ENCODE results near the gene EXO5. TPM values are rescaled to one million over a fixed set of nuclear protein-coding genes. Genes with fewer than 3 reads are reported as not detected.

EXO5 gene, protein sequence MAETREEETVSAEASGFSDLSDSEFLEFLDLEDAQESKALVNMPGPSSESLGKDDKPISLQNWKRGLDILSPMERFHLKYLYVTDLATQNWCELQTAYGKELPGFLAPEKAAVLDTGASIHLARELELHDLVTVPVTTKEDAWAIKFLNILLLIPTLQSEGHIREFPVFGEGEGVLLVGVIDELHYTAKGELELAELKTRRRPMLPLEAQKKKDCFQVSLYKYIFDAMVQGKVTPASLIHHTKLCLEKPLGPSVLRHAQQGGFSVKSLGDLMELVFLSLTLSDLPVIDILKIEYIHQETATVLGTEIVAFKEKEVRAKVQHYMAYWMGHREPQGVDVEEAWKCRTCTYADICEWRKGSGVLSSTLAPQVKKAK
- total RNA-seq = 9.3 and 9.4 TPM in 2 replicates

DNA sequence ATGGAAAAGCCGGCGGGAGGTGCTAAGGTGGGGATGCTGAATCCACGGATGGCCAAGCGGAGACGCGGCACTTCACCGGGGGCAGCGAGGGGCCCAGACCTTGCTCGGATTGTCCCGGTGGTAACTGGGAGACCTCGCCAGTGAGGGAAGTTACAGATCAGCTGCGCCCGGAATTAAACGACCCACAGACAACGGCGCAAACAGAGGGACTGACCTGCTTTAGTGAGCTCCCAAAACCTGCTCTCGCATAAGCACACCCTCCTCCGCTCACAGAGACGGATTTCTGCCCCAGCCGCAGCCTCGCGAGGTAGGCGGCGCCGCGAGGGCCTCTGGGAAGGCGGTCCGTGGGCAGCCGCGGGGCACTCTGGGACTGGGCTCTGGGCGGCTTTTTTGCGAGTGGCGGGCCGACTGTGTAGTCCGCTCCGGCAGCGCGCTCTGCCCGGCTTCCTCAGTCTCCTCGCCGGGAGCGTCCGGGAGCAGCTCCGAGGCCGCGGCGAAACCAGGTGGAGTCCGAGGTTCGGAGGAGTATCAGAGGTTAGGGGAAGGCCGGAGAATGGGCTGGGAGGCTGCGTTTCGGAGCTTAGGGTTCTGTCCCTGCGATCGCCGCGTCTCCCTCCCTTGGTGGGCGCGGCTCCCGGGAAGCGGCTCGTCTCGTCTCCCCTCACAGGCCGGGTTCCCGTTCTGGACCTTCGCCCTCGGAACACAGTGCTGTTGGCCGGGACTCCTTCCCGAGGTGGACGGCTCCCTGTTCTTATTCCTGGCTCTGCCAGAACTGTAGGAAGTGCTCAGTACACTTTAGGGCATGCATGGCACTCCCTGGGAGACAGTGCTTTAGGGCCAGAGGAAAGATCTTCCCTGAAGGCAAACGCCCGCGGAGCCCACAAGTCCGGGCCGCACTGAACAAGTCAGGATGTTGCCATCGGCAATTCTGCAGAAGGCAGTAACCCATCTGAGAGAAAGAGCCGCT, at the start of gene EXO5:
TSS of gene EXO5 (plus strand) at position 393 of the 967 bp plus-strand sequence. CDS start 5,778 bp downstream, outside the sequence.

DNA sequence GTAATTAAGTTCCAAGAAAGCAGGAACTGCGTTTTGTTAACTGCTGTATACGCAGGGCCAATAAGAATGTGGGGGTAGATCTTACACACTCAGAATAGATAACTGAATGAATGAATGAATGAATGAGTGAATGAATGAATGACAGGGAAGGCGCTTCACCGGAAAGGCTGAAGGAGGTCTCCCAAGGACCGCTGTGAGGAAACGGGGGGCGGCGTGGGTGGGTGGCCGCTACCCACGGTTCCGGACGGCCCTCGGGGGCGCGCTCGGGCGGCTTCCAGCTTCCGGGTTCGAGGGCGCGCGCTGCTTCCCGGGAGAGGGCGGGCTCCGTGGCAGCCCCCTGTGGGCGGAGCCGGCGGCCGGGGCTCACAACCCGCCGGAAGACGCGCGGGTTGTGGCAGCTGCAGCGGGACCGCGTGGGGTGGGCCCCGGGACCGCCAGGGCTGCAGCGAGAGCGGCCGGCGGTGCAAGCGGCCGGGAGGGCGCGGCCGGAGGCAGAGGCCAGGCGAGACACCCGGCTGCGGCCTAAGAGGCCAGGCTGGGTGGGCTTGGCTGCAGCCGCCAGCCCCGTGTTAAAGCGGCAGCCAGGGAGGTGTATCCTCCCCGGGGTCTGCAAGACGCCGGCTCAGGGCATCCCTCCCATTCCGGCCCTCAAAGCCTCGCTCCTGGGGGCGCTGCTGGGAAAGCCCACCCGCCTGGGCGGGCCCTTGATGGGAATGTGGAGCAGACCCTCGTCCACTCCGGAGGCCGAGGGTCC, 31.5 kb upstream of the EXO5 start, which contains the start of gene ZFP69:
TSS of gene ZFP69 (plus strand) at position 367 of the 754 bp plus-strand sequence. CDS start 2,072 bp downstream, outside the sequence.

GRCh38 chr1:40531381-40532061, 23.0 kb downstream of the EXO5 start, which contains the start of gene ZNF684:
TSS of gene ZNF684 (plus strand) at chr1:40531637. CDS start at chr1:40533167, 1,530 bp downstream.

Other genes starting within 250 kb of the EXO5 start
- gene COL9A2, start 191.5 kb upstream of the EXO5 start, total RNA-seq = 0.53 and 1.1 TPM in 2 replicates
- 13.4 and 18.6 TPM in 2 replicates for gene SMAP2, start 135.0 kb upstream of the EXO5 start, total RNA-seq
- 3.0 and 4.0 TPM in 2 replicates for gene ZFP69B, start 58.3 kb upstream of the EXO5 start, total RNA-seq
- 3.6 and 3.8 TPM in 2 replicates for gene ZFP69, start 31.5 kb upstream of the EXO5 start, total RNA-seq
- 5.0 and 5.4 TPM in 2 replicates for gene ZNF684, start 22.9 kb downstream of the EXO5 start, total RNA-seq
- gene RIMS3, start 156.9 kb downstream of the EXO5 start, total RNA-seq = under 0.01 and 0.06 TPM in 2 replicates
- gene NFYC, start 182.9 kb downstream of the EXO5 start, total RNA-seq = 23.3 and 25.6 TPM in 2 replicates

All from aortic smooth muscle cell (primary cell).